ENCODE results near the gene COL8A2. TPM values are rescaled to one million over a fixed set of nuclear protein-coding genes. Genes with fewer than 3 reads are reported as not detected.

COL8A2 gene
- total RNA-seq, 1 donor from 2014 or later, result 0.06 TPM

GRCh38 chr1:36151845-36152203 lies 26.8 kb upstream of the COL8A2 start:
- TF ChIP-seq CTCF (conservative IDR thresholded peaks at IDR 0.05; ENCODE audit: low read depth, low read length), result no peak
- no peak for DNase-seq (ENCODE audit: low read depth)
- no peak overlapping the region for H3K4me3 ChIP-seq (ENCODE audit: low read depth, low read length)

- peak overlapping the region; percentile 14 for H3K4me3 ChIP-seq (ENCODE audit: low read depth, low read length)
Measured at GRCh38 chr1:36151134-36151844, 26.3 kb upstream of the COL8A2 start.

DNA sequence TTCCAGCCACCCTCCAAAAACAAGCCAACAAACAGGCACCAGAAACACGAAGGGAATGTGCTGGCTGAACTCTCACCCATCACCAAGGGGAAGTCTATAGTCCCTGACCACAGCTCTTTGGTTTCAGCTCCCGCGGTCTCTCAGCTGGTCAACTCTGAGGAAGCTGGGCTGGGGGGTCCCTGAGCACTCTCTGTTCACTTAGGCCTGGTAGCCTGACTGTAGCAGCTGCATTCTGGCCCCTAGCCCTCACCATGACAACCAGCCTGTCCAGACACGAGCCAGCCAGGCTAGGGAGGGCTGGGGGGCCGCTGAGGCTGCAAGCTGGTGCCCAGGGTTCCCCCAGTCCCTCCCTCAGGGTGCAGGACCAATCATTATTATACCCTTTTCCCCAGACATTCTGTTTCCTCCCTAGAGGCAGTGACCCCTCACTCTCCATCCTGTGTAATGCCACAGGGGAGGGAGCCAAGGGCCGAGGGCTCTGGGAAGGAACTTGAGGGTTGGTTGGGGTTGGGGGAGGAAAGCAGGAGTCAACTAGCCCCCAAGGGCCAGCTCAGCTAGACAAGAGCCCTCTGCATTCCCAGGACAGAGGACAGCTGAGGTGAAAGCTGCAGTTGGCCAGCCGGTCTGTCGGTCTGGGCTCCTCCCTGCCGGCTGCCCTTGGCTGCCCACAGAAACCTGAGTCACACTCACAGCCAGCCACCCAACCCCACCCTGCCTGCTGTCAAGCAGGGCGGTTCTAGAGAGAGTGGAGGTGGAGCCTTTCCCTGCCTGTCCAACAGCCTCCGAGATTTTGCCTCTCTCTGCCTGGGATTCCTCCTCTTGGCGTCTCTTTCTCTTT lies 25.5 kb upstream of the COL8A2 start:
- H3K4me3 ChIP-seq (ENCODE audit: low read depth, low read length), result peak overlapping the region; percentile 30
- no peak for TF ChIP-seq CTCF (conservative IDR thresholded peaks at IDR 0.05; ENCODE audit: low read depth, low read length)
- no peak for DNase-seq (ENCODE audit: low read depth)

More at GRCh38 chr1:36151134-36151844, 26.3 kb upstream of the COL8A2 start:
- DNase-seq (ENCODE audit: low read depth), result no peak
- TF ChIP-seq CTCF (conservative IDR thresholded peaks at IDR 0.05; ENCODE audit: low read depth, low read length), result no peak

GRCh38 chr1:36149973-36150295 lies 24.9 kb upstream of the COL8A2 start:
- DNase-seq (ENCODE audit: low read depth), result no peak
- no peak for TF ChIP-seq CTCF (conservative IDR thresholded peaks at IDR 0.05; ENCODE audit: low read depth, low read length)
- H3K4me3 ChIP-seq (ENCODE audit: low read depth, low read length), result no peak overlapping the region

DNA sequence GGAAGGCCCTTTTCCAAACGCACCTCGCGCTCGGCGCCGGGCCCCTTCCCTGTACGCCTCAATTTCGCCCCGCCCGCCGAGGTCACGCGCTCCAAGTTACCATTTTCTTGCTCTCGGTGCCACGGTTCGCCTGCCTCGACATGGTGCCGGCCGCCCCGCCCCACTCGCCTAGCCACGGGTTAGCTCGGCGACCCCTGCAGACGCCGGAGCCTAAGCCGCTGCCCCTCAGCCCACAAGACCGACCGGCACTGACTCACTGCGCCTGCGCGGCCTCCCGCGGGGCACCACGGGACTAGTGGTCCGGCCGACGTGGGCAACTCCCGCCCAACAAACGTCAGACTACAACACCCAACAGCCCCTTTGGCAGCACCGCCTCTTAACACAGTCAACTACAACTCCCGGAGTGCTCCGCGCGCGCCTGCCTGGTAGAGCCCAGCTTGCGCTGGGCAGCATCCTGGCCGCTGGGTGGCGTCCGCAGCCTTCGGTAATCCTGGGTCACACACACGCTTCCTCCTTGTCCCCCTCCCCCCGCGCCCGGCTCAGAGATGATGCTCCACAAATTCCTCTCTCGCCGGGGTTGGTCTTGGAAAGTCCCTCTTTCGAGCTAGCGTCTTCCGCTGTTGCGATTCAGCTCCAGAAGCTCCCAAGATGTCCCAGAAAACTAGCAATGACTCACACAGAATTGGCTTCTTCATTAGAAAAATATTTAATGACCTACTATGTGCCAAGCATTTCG lies 24.4 kb upstream of the COL8A2 start, which contains the start of gene TRAPPC3:
TRAPPC3 (minus strand) TSS at position 250 of the 736 bp plus-strand sequence; CDS start at position 142, 108 bp downstream.
- peak; percentile 95 for TF ChIP-seq CTCF (conservative IDR thresholded peaks at IDR 0.05; ENCODE audit: low read depth, low read length)
- peak within 1 kb of the TSS; percentile 65 for H3K4me3 ChIP-seq (ENCODE audit: low read depth, low read length)

DNA sequence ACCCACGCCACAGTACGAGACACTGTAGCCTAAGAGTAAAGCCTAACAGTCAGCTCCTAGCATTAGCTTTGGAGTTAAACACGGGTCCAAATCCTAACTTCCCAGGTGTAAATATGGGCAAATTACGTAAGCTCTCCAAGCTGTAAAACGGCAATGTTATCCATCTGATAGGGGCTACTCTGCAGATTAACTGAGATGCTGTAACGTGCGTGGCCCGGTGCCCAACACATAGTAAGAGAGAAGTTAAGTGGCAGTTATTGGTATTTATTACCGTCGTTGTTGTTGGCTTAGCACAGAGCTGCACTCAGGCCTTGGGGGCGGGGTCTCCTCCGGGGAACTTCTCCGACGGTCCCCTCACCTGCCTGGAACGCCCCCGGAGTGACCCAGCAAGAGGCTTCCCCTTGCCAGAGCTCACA lies 23.8 kb upstream of the COL8A2 start:
- DNase-seq (ENCODE audit: low read depth), result no peak
- TF ChIP-seq CTCF (conservative IDR thresholded peaks at IDR 0.05; ENCODE audit: low read depth, low read length), result no peak
- H3K4me3 ChIP-seq (ENCODE audit: low read depth, low read length), result peak overlapping the region; percentile 65

More for the DNA sequence above, 24.4 kb upstream of the COL8A2 start, which contains the start of gene TRAPPC3:
- DNase-seq (ENCODE audit: low read depth), result peak; percentile 98

Data from epithelial cell of proximal tubule (primary cell).